GM21737 (cell line): ENCODE results near the gene SUFU.
A peak's percentile ranks its signal among the peaks of the same experiment; 100 is the strongest.
"Not testable (repeated sequence)": the region's sequence is repeated elsewhere in the genome, so short reads cannot be mapped to it uniquely, and the experiment has no call there.

Source experiments
- ATAC-seq: cut with Tn5 transposase; IDR thresholded peaks from one replicate; pipeline ENCODE4 v1.9.1; 2021; ENCODE audit warnings: mild to moderate bottlenecking, moderate library complexity; ENCODE audit not compliant: unreplicated experiment

SUFU gene

DNA sequence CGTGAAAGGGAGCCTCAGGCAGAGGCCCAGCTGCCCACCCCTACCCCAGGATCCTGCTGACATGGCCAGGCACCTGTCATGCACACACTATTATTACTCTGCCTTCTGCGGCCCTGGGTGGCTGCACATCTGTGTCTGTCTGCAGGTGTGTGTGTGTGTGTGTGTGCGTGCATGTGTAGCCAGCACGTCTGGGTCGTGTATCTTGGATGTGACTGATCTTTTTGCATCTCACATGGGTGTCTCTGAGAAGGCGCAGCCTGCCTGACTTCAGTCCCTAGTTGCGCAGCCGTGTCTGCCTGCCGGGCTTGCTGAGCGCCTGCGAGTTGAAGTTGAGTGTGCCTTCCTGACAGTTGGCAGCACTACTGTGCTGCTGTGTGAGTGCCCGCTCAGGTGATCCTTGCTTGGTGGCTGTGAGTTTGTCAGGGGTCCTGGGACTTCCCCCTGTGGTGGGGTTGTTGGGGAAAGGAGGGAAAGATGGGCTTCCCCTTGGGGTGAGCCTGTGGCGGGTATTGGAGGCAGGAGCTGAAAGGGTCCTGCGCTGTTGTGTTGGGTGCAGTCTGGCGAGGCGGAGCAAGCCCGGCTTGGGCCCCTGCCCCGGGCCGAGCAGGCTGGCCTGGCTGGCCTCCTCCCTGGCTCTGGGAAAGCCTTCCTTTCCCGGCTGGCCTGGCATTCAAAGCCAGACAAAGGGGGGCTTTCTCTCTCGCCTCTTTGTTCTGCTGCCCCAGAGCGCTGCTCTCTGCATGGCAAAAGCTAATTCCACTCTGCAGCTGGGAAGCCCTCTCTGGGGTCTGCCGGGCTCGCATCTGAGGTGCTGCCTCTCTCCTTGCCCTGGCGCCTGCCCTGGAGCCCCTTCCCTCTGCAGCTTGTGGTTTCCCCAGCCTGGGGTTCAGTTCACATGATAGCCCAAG lies 145.4 kb downstream of the SUFU start:
- ATAC-seq: no peak

DNA sequence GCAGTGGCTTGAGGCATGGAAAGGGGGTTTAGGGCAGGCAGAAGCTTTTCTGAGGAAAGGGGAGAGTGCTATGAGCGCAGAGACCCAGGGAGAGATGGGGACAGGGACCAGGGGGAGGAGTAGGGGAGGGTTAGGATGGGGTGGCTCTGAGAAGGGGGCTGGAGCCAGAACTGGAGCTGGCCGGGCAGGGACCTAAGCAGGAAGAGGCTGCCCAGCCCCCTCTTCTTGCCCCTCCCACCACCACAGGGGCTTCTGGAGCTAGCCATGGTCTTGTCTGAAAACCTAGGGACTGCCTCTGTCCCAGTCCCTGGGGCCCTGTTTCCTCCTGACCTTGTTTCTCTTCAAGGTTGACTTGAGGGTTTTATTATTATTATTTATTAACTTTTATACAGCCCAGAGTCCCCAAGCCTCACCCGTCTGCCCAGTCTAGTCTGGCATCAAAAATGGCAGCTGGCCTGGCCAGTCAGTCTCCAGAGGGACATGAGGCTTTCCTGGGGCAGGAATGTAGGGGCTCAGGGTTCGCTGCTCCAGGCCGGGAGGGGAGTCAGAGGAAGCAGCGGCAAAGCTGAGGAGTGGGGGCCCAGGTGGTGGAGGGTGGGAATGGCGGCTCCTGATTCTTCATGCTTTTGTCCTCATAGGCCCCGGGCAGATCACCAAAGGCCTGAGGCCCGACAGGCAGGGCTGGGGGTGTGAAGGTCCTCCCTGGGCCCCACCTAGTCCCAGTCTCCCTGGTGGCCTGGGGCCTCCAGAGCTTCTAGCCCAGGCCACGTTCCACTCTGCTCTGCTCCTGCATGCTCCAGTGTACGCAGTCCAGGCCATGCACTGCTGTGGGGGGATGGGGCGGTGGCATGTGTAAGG lies 146.3 kb downstream of the SUFU start:
- ATAC-seq: no peak

DNA sequence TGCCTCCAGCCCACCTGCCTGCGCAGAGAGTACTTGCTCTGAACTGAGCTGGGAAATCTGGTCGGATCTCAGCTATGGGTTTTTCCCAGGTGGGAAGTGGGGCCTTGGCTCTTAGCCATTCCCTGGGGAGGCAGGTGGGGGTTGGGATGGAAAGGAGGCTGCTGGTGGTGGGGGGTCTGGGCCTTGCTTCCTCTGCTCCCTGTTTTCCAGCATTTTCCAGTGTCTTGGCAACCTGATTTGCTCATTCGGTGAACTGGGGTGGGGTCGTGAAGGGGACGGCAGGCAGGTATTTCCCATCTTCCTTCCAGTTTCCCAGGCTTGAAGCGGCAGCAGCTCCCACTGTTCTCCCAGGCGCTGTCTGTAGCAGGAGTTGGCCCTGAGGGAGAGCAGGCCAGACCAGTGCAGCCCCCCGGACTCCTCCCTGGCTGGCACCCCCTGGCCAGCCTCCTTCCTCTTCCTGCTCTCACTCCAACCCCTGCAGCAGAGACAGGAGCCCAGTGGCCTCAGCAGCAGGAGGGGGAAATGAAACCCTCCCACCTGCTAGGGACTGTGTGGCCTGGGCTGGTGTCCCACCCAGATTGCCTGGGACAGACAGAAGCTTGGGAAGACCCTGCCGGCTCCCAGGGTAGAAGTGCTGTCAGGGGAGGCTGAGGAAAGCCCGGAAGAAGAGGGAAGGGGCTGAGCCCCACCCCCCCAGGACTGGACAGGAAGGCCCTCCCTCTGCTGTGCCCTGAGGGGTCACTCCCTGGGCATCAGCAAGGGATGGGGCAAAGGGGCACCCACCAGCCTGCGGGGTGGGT lies 147.1 kb downstream of the SUFU start:
- no peak for ATAC-seq

DNA sequence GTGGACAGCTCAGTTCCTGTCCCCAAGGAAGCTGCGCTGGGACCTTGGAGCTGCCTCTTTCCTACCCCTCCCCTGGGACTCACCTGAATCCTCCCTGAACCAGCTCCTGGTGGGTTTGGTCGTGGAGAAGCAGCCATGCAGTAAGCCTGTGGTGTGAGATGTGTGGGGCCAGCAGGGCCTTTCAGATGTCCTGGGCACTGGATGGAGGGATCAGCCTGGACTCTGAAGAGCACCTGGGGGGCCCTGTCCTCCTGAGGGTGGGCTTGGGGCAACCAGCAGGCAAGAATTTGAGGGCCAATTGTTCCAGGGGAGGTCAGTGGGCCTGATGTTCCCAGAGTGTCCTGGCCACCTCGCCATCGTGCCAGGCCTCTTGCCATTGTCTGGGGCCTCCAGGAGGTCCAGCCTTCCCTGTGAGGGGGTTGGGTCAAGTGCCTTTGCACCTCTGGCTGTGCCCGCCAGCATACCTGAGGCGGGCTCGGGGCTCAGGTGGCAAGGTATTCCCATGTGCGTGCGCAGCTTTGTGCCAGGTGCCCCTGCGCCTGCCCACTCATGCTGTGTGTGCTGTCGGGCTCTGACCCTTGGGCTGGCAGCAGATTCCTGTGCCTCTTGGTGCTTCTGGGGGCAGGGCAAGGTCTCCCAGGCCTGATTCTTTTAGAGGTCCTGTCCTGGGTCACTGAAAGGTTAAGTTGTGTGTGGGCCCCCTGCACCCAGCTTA lies 147.8 kb downstream of the SUFU start:
- ATAC-seq: no peak

DNA sequence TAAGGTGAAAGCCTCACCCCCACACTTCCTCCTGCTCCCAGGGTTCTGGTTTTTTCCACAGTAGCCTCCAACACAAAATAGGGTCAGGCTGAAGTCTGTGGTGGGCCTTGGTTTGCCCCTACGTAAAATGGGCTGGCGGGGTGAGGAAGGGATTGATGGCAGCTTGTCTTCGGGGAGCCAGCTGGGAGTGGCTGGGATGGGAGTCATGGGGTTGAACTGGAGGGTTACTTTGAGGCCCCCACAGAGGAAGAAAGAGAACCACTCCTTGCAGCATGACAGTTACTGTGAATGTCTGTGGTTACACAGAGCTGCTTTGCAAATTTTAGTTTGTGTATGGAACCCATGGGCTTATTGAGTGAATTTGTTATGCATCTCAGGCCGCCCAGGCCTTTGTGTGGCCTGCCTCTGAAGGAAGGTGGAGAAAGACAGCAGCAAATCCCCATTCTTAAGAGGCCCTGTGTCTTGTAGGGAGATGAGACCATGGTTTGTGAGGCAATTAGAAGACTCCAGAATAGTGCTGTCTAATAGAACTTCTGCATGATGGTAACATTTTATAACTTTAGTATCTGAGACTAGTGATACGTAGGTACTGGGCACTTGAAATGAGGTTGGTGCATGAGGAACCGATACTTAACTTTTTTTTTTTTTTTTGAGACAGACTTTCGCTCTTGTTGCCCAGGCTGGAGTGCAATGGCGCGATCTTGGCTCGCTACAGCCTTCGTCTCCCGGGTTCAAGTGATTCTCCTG lies 148.6 kb downstream of the SUFU start:
- peak; percentile 44 for ATAC-seq

DNA sequence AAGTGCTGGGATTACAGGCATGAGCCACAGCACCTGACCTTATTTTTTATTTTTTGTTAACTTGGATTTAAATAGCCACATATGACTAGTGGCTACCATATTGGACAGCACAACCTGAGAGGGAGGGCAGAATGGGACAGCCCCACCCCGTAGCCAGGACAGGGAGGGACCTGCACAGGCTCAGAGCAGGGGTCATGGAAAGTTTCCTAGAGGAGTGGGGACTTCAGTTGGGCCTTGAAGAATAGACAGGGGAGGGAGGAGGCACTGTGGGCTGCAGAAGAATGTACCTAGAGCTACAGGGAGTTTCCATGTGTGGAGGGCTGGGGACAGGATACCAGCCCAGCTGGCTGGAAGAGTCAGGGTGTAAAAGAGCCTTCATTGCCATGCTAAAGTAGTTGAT lies 149.3 kb downstream of the SUFU start:
- no peak for ATAC-seq

DNA sequence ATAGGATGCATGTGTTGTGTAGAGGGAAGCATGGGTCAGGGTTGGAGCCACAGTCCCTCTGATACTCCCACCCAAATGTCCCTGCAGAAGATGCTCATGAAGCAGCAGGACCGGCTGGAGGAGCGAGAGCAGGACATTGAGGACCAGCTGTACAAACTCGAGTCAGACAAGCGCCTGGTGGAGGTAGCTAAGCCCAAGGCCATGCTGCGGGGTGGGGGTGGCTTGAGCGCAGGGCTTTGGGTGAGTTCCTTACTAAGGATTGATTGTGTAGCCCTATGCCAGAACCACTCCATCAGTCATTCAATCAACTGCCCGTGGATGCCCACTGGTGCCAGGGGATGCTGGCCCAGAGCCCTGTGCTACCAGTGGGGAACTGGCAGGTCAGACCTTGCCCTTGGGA lies 150.8 kb downstream of the SUFU start:
- ATAC-seq: no peak

DNA sequence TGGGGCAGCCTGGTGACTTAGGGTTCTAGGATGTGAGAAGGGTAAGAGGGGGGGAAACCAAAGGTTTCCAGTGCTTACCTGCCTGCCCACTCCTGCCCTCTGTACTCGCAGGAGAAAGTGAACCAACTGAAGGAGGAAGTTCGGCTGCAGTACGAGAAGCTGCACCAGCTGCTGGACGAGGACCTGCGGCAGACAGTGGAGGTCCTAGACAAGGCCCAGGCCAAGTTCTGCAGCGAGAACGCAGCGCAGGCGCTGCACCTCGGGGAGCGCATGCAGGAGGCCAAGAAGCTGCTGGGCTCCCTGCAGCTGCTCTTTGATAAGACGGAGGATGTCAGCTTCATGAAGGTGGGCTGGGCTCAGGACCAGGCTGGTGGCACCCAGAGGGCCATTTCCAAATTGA lies 151.2 kb downstream of the SUFU start:
- ATAC-seq: no peak

DNA sequence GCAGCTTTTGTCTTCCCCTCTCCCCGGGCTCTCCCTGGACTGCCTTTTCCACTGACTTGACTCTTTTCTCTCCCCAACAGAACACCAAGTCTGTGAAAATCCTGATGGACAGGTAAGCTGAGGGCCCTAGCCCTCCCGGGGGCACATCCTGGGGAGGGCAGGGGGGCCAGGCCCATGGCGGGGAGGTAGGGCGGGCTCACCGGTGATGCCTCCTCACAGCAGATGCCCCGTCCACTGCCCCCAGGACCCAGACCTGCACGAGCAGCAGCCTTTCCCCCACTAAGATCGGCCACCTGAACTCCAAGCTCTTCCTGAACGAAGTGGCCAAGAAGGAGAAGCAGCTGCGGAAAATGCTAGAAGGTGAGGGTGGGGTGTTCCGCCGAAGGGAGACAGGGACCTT lies 152.3 kb downstream of the SUFU start:
- ATAC-seq: no peak

DNA sequence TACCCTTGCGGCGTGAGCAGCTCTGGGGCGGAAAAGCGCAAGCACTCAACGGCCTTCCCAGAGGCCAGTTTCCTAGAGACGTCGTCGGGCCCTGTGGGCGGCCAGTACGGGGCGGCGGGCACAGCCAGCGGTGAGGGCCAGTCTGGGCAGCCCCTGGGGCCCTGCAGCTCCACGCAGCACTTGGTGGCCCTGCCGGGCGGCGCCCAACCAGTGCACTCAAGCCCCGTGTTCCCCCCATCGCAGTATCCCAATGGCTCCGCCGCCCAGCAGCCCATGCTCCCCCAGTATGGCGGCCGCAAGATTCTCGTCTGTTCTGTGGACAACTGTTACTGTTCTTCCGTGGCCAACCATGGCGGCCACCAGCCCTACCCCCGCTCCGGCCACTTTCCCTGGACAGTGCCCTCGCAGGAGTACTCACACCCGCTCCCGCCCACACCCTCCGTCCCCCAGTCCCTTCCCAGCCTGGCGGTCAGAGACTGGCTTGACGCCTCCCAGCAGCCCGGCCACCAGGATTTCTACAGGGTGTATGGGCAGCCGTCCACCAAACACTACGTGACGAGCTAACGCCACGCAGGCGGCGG lies 153.1 kb downstream of the SUFU start:
- ATAC-seq: no peak

DNA sequence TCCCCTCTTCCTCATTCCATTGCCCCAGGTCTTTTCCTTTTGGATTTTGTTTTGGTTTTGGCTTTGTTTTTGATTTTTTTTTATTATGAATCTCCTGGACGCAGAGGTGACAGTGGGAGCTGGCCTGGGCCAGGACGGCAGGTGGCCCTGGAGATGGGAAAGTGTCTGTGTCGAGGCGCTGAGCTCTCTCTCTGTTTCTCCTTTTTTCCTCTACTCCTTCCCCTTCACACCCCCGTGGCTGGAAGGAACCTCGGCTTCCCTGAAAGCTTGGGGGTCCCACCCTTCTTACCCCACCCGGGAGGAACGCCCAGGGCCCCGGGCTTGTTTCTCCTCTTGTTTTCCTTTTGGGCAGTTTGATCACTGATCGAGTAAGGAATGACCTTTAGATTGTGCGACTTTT lies 153.7 kb downstream of the SUFU start:
- no peak for ATAC-seq

DNA sequence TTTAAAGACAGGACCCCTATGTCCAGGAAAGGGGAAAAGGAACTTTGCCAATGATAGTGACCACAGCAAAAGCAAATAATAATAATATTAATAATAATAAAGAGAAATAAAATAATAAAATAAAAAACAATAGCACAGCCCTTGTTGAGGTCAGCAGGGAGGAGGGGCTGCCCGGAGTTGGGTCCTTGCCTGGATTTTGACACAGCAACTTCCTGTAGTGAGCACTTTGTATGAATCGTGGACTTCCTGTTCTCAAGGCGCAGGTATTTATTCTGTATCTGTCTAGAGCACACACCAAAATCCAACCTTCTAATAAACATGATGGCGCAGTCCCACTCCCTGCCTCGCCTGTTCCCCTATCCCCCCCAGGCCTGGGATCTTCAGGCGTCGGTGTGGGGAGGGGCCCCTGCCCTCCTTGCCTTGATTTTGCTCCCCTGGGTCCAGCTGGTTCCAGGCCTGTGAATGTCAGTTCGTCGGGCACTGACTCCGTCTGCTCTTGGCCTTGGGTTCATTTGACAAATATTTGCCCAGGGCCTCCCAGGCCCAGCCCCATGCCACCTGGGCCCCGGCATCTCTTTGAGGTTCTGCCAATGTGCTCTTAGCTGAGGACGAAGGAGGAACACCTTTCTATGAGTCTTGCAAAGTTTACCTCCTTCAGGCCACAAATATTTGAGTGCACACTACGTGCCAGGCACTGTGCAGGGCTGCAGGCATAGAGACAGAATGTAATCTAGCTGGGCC lies 154.4 kb downstream of the SUFU start:
- ATAC-seq: no peak

DNA sequence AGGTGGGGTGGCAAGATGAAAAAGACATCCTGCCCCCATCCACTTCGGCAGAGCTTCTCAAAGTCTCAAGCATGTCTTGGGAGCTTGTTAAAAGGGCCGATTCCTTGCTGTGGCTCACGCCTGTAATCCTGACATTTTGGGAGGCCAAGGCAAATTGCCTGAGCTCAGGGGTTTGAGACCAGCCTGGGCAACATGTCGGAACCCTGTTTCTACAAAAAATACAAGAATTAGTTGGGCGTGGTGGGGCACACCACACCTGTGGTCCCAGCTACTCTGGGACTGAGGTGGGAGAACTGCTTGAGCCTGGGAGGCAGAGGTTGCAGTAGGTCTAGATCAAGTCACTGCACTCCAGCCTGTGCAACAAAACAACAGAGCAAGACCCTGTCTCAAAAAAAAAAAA lies 155.0 kb downstream of the SUFU start:
- ATAC-seq: no peak

DNA sequence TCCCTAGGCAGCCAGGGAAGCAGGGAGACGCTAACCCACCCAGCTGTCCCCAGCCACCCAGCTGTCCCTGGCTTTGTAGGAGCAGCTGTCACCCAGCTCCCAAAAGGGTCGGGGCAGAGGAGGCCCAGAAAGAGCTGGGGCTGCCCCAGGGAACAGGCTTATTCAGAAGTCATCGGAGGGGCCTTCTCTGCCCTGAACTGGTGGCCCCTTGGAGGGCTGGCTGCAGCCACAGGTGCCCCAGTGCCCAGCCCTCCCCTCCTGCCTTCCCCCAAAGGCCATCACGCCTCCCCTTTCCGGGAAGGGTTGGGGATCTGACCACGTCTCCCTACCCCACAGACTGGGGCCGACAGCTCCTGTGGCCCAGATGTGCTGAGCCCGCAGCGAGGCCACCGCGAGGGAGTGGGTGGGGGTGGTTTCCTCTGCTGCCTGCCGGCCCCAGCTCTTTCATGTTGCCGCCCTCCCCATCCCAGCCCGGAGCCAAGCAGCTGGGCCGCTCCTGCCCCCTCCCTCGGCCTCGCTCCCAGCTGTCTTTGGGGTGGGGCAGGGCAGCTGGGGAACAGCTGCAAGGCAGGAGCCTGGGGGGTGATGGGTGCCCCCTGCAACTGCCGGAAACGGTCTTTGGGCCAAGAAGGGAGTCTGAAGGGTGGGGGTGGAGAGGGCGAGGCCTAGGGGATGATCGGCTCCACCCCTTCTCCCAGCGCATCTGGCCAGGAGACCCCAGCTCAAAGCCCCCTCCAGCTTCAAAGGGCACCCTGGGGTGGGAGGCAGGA lies 157.3 kb downstream of the SUFU start:
- ATAC-seq: peak; percentile 76

DNA sequence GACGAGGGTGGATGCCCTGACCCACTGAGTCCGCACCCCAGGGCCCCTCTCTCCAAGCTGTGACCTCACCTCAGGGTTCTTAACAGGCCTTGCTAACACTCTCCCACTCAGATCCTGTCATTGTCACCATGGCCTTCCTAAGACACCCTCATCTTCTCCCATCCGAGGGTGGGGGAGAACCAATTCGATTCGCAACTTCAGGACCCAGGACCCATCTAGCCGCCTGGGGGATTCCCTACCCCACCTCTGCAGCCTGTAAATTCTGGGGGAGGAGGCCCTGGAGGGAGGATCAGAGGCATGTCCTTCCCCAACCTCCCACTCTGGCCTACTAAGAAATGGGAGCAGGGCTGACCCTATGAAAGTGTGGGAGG lies 157.9 kb downstream of the SUFU start:
- ATAC-seq: peak; percentile 7

DNA sequence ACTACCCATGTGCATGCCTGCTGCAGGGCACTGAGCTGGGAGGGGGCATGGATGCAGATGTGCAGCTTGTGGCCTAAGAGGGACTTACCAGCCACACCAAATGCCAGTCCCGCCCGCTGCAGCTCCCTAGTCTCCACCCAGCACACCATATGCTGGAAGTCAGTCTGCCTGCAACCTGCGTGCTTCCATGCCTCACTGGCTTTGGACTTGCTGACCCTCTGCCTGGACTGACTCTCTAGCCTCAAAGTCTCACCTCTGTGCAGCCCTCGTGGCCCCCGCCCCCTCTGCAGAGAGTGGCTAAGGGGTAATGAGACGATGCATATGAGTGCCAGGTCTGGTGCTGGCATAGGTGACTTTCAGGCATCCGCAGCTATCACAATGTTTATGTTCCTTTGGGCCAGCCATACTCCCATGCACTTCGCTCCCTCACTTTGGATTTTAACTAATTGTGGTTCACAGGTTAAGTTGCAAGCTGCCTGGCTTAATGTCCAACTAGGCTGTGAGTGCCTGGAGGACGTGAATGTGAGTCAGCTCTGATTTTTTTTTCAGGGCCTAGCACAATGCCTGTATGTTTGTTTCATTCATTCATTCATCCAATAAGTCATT lies 162.2 kb downstream of the SUFU start:
- no peak for ATAC-seq

DNA sequence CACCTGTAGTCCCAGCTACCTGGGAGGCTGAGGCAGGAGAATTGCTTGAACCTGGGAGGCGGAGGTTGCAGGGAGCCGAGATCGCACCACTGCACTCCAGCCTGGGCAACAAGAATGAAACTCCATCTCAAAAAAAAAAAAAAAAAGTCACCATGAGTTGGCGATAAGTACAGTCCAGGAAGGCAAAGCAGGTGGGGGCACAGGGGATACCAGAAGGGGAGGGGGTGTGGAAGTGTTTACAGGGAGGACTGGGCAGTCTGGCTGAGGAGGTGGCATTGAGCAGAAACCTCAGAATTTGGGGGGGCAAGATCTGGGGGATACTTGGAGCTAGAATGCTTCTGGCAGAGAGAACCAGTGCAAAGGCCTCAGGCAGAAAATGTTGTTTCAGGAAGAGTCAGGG lies 163.6 kb downstream of the SUFU start:
- not testable (repeated sequence) for ATAC-seq
